ENCODE results near the gene CCZ1. TPM values are rescaled to one million over a fixed set of nuclear protein-coding genes. Genes with fewer than 3 reads are reported as not detected.
"Not testable (repeated sequence)": the region's sequence is repeated elsewhere in the genome, so short reads cannot be mapped to it uniquely, and the experiment has no call there.

The CCZ1 gene
- 63.2 TPM for total RNA-seq

- peak; percentile 61 for DNase-seq
Measured at GRCh38 chr7:5898480-5899224, at the start of gene CCZ1. TSS of gene CCZ1 (plus strand) at chr7:5898733. CDS start at chr7:5898800, 67 bp downstream.

- no peak for DNase-seq
Measured at GRCh38 chr7:5850944-5851343, 47.6 kb upstream of the CCZ1 start.

GRCh38 chr7:5854738-5855137, 43.8 kb upstream of the CCZ1 start:
- DNase-seq, result no peak

GRCh38 chr7:5857041-5857575, 41.4 kb upstream of the CCZ1 start:
- DNase-seq, result not testable (repeated sequence)

- not testable (repeated sequence) for DNase-seq
Measured at GRCh38 chr7:5858494-5858893, 40.0 kb upstream of the CCZ1 start.

- not testable (repeated sequence) for DNase-seq
Measured at GRCh38 chr7:5861281-5861680, 37.3 kb upstream of the CCZ1 start.

- DNase-seq, result not testable (repeated sequence)
Measured at GRCh38 chr7:5862753-5863366, 35.7 kb upstream of the CCZ1 start.

GRCh38 chr7:5865279-5865931, 33.1 kb upstream of the CCZ1 start:
- not testable (repeated sequence) for DNase-seq

GRCh38 chr7:5867060-5867459, 31.5 kb upstream of the CCZ1 start:
- no peak for DNase-seq

- DNase-seq, result not testable (repeated sequence)
Measured at GRCh38 chr7:5868928-5869341, 29.6 kb upstream of the CCZ1 start.

- no peak for DNase-seq
Measured at GRCh38 chr7:5869691-5870090, 28.8 kb upstream of the CCZ1 start.

- DNase-seq, result no peak
Measured at GRCh38 chr7:5870311-5870710, 28.2 kb upstream of the CCZ1 start.

GRCh38 chr7:5872326-5872725, 26.2 kb upstream of the CCZ1 start:
- no peak for DNase-seq

- not testable (repeated sequence) for DNase-seq
Measured at GRCh38 chr7:5879591-5879990, 18.9 kb upstream of the CCZ1 start.

- DNase-seq, result not testable (repeated sequence)
Measured at GRCh38 chr7:5880106-5880505, 18.4 kb upstream of the CCZ1 start.

- not testable (repeated sequence) for DNase-seq
Measured at GRCh38 chr7:5884431-5884830, 14.1 kb upstream of the CCZ1 start.

- DNase-seq, result not testable (repeated sequence)
Measured at GRCh38 chr7:5888021-5888420, 10.5 kb upstream of the CCZ1 start.

GRCh38 chr7:5890244-5890643, 8.3 kb upstream of the CCZ1 start:
- not testable (repeated sequence) for DNase-seq

GRCh38 chr7:5892498-5892897, 6.0 kb upstream of the CCZ1 start:
- DNase-seq, result no peak

GRCh38 chr7:5897369-5897919, 1.1 kb upstream of the CCZ1 start:
- DNase-seq, result peak; percentile 33

GRCh38 chr7:5903002-5903401, 4.5 kb downstream of the CCZ1 start:
- DNase-seq, result not testable (repeated sequence)

GRCh38 chr7:5904726-5905125, 6.2 kb downstream of the CCZ1 start:
- not testable (repeated sequence) for DNase-seq

- DNase-seq, result not testable (repeated sequence)
Measured at GRCh38 chr7:5908835-5909234, 10.3 kb downstream of the CCZ1 start.
